T-cell (primary cell): ENCODE results near the gene TAB2. TPM values are rescaled to one million over a fixed set of nuclear protein-coding genes. Genes with fewer than 3 reads are reported as not detected.

ENCODE experiments used
- ATAC-seq, 4 experiments: fragments of 200-7000 bp in 3 of 4; fragments of 150-1000 bp in 1 of 4; cut with Tn5 transposase; replicated peaks in 1 of 4; 1 replicate in 3 of 4; 2 replicates in 1 of 4; pipeline ENCODE4 v1.10.0; 2021; ENCODE audit warnings: moderate library complexity in 3 of 4, mild to moderate bottlenecking in 2 of 4, moderate number of reproducible peaks in 1 of 4
- CTCF ChIA-PET, 2 donors: fragments of 300-600 bp; sonication (Branson Sonifier 250); formaldehyde crosslinking; loops; one replicate each; lab custom pipeline; 2022; ENCODE audit warnings: antibody characterized with exemption in 2 of 2; lab: Charles Lee
- POLR2A ChIA-PET, 2 donors: fragments of 300-600 bp; sonication (Branson Sonifier 250); formaldehyde crosslinking; loops; one replicate each; lab custom pipeline; 2022; ENCODE audit warnings: antibody characterized with exemption in 2 of 2; lab: Charles Lee
- DNase-seq, 35 experiments: peaks; one replicate each; pipeline versions ENCODE4 v3.0.0 to v3.0.0-alpha.2; 2013 to 2023
- H3K27ac ChIP-seq: one replicate; pipeline ENCODE4 v1.5.1; 2013; ENCODE audit warnings: low read length
- H3K27me3 ChIP-seq, 2 experiments: replicated peaks in 1 of 2; 1 replicate in 1 of 2; 2 replicates in 1 of 2; pipeline versions ENCODE4 v1.6.1 to v1.7.0; 2013; ENCODE audit warnings: low read length in 1 of 2, mixed read lengths in 1 of 2; ENCODE audit not compliant: control insufficient read depth in 2 of 2, insufficient read depth in 2 of 2; ENCODE audit errors: extremely low read depth in 1 of 2
- H3K36me3 ChIP-seq, 2 donors: 1 replicate in 1 of 2; 2 replicates in 1 of 2; pipeline versions ENCODE4 v1.6.1 to v1.7.0; 2013; ENCODE audit warnings: low read length in 1 of 2; ENCODE audit not compliant: control insufficient read depth in 2 of 2, insufficient read depth in 1 of 2; ENCODE audit errors: extremely low read depth in 1 of 2
- H3K4me1 ChIP-seq, 2 experiments: 1 replicate in 1 of 2; 2 replicates in 1 of 2; pipeline versions ENCODE4 v1.6.1 to v1.7.0; 2013; ENCODE audit warnings: low read length in 2 of 2, mixed read lengths in 1 of 2; ENCODE audit not compliant: insufficient read depth in 2 of 2, control insufficient read depth in 1 of 2; ENCODE audit errors: extremely low read depth in 1 of 2
- H3K4me3 ChIP-seq, 2 donors: 1 replicate in 1 of 2; 2 replicates in 1 of 2; pipeline versions ENCODE4 v1.5.1 to v1.7.0; 2013; ENCODE audit warnings: mild to moderate bottlenecking in 2 of 2, low read length in 1 of 2, moderate library complexity in 1 of 2; ENCODE audit not compliant: control insufficient read depth in 1 of 2; ENCODE audit errors: extremely low read depth in 1 of 2
- H3K9me3 ChIP-seq: 2 replicates; pipeline ENCODE4 v1.7.0; 2013
- H3K27ac Mint-ChIP-seq, 2 donors: one replicate each; pipeline ENCODE4 v1.8.0; 2020 to 2021; ENCODE audit warnings: mild to moderate bottlenecking in 2 of 2, mixed read lengths in 2 of 2
- H3K27me3 Mint-ChIP-seq, 2 donors: one replicate each; pipeline ENCODE4 v1.8.0; 2021 to 2022; ENCODE audit warnings: mixed read lengths in 2 of 2
- H3K36me3 Mint-ChIP-seq: one replicate; pipeline ENCODE4 v1.8.0; 2021; ENCODE audit warnings: mixed read lengths
- H3K4me1 Mint-ChIP-seq, 3 donors: one replicate each; pipeline ENCODE4 v1.8.0; 2020 to 2022; ENCODE audit warnings: mixed read lengths in 3 of 3, mild to moderate bottlenecking in 1 of 3
- H3K4me3 Mint-ChIP-seq, 3 donors: one replicate each; pipeline ENCODE4 v1.8.0; 2020 to 2022; ENCODE audit warnings: mild to moderate bottlenecking in 3 of 3, mixed read lengths in 3 of 3, moderate library complexity in 3 of 3
- H3K9me3 Mint-ChIP-seq, 3 donors: one replicate each; pipeline ENCODE4 v1.8.0; 2020 to 2022; ENCODE audit warnings: mixed read lengths in 3 of 3
- WGBS: methylation state at CpG from one replicate; pipeline ENCODE4 v1.1.5; 2013; ENCODE audit warnings: missing lambda C conversion rate; ENCODE audit not compliant: insufficient coverage; 5-methylcytosine and 5-hydroxymethylcytosine counted together
- total RNA-seq, 35 experiments: library from RNA in 6 of 35; stranded (reverse) in 6 of 35; fragments of 120-200 nt in 1 of 35; gene quantifications; one replicate each; pipeline versions ENCODE4 v1.2.1 to v1.2.4 and lab custom pipeline; 2013 to 2026

Gene TAB2
- total RNA-seq, 5 donors from 2014 or later (not counting 1 experiment from before 2014, with no cell fraction given): 128 to 160 (median 146) TPM

DNA sequence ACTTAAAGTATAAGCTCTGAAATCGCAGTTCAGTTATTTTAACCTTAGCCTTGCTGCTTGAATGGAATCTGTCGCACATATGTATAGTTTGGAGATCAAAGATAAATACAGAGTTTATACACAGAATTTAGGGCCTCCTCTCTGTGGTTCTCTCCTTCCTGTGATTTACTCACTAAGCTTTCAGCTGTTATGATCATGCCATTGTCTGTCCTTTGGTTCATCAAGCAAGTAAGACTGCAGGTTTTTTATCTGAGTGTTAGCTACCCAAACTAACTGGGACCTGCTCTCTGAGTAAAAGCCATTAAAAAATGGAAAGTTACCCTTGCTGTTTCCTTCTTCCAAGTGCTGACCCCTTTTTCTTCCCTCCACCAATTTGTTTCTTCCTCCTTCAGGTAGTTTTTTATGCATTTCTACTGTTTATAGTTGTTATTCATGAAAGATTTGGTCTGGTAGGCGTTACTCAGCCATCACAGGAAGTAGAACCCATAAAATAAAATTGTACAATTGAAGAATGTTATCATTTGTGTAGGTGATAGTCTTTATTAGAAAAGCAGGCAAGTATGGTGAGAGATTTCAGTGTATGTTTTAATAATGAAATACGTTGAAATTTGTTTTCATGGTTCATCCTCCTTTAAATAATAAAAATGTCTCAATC, 48.9 kb downstream of the TAB2 start:
- peak in 6 of 35 experiments; percentile 3 to 58 (median 10) for DNase-seq
- ATAC-seq: peak; percentile 89 to 95 (median 93)
- ChIA-PET CTCF (interaction anchor here (0.6 to 1.0 kb wide), 6 partner anchors 9 to 331 kb away, joined by 3 to 6 read pairs (median 3); no protein-coding TSS in a partner anchor), POLR2A (interaction anchor here (0.5 to 0.9 kb wide), 3 partner anchors 31 to 302 kb away, joined by 3 read pairs; no protein-coding TSS in a partner anchor)
- Histone ChIP-seq H3K9me3 (no peaks in the 10 kb centered on the region), H3K36me3 (peaks cover 0 to 20% of the 10 kb centered on the region in 2 donors), H3K4me3 (no peak overlapping the region), H3K27ac (peak overlapping the region; percentile 52), H3K27me3 (no peaks in the 10 kb centered on the region), H3K4me1 (peaks cover 15 to 49% of the 10 kb centered on the region in 2 experiments)
- Mint-ChIP-seq H3K27ac (no peak overlapping the region), H3K4me3 (no peak overlapping the region), H3K27me3 (no peaks in the 10 kb centered on the region), H3K4me1 (peaks cover 27 to 55% (median 52%) of the 10 kb centered on the region in 3 donors), H3K9me3 (peaks cover 4 to 8% (median 8%) of the 10 kb centered on the region in 3 donors), H3K36me3 (peaks cover 24% of the 10 kb centered on the region)
- no CpG with 5 or more reads among the region's 4 CpGs for WGBS

GRCh38 chr6:149368065-149368464, 50.6 kb downstream of the TAB2 start:
- no CpG with 5 or more reads among the region's 1 CpG for WGBS
- Histone ChIP-seq H3K9me3 (no peaks in the 10 kb centered on the region), H3K27me3 (no peaks in the 10 kb centered on the region), H3K4me1 (peaks cover 10 to 57% of the 10 kb centered on the region in 2 experiments), H3K27ac (no peak overlapping the region), H3K4me3 (no peak overlapping the region), H3K36me3 (peaks cover 0 to 15% of the 10 kb centered on the region in 2 donors)
- Mint-ChIP-seq H3K4me1 (peaks cover 27 to 50% (median 49%) of the 10 kb centered on the region in 3 donors), H3K27ac (no peak overlapping the region), H3K9me3 (no peaks in the 10 kb centered on the region), H3K36me3 (peaks cover 26% of the 10 kb centered on the region), H3K4me3 (no peak overlapping the region), H3K27me3 (no peaks in the 10 kb centered on the region)
- ChIA-PET CTCF (no interaction called here), POLR2A (no interaction called here)
- ATAC-seq (no peak), DNase-seq (no peak)

- peak overlapping the region; percentile 0 to 1 for H3K27ac Mint-ChIP-seq
- H3K4me3 ChIP-seq: no peak overlapping the region
- no peak for ATAC-seq
- no peaks in the 10 kb centered on the region for H3K27me3 ChIP-seq
- peaks cover 11 to 53% of the 10 kb centered on the region in 2 experiments for H3K4me1 ChIP-seq
- H3K4me1 Mint-ChIP-seq: peaks cover 51 to 58% (median 52%) of the 10 kb centered on the region in 3 donors
- ChIA-PET CTCF (interaction anchor here in 1 of 2 donors (0.7 kb wide), 1 partner anchor 27 kb away, joined by 6 read pairs; no protein-coding TSS in a partner anchor), POLR2A (interaction anchor here in 1 of 2 donors (0.7 kb wide), 1 partner anchor 248 kb away, joined by 3 read pairs; no protein-coding TSS in a partner anchor)
- peaks cover 0 to 17% of the 10 kb centered on the region in 2 donors for H3K36me3 ChIP-seq
- no peak overlapping the region for H3K4me3 Mint-ChIP-seq
- H3K9me3 ChIP-seq: no peaks in the 10 kb centered on the region
- no peaks in the 10 kb centered on the region for H3K27me3 Mint-ChIP-seq
- H3K36me3 Mint-ChIP-seq: peaks cover 40% of the 10 kb centered on the region
- H3K27ac ChIP-seq: no peak overlapping the region
- no peak for DNase-seq
- H3K9me3 Mint-ChIP-seq: no peaks in the 10 kb centered on the region
Measured at GRCh38 chr6:149371154-149371553, 53.6 kb downstream of the TAB2 start.

DNA sequence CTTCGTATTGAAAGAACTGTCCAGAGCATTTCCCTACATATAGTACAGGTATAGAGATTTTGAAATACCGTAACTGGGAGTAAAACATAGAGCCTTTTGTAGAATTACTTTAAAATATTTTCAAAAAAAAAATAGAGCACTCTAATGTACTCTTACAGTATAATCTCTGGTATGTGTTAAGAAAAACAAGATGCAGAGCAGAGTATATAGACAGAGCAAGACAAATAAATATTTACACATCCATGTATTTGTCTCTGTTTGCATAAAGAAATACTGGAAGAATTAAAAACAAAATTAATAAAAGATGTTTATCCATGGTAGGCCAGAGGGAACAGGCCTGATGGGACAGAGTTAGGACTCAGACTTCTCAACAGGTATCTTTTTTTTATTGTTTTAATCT, 54.5 kb downstream of the TAB2 start:
- ChIA-PET POLR2A (interaction anchor here (0.6 to 0.9 kb wide), 4 partner anchors 29 to 359 kb away, joined by 3 to 5 read pairs (median 3); no protein-coding TSS in a partner anchor), CTCF (interaction anchor here in 1 of 2 donors (0.5 kb wide), 1 partner anchor 338 kb away, joined by 4 read pairs; no protein-coding TSS in a partner anchor)
- Mint-ChIP-seq H3K27ac (no peak overlapping the region), H3K36me3 (peaks cover 46% of the 10 kb centered on the region), H3K4me1 (peaks cover 57 to 65% (median 59%) of the 10 kb centered on the region in 3 donors), H3K4me3 (no peak overlapping the region), H3K9me3 (no peaks in the 10 kb centered on the region), H3K27me3 (no peaks in the 10 kb centered on the region)
- WGBS: no CpG with 5 or more reads among the region's 2 CpGs
- Histone ChIP-seq H3K36me3 (peaks cover 0 to 23% of the 10 kb centered on the region in 2 donors), H3K27me3 (no peaks in the 10 kb centered on the region), H3K4me3 (no peak overlapping the region), H3K27ac (no peak overlapping the region), H3K9me3 (no peaks in the 10 kb centered on the region), H3K4me1 (peaks cover 11 to 46% of the 10 kb centered on the region in 2 experiments)
- ATAC-seq: no peak
- DNase-seq: no peak

- no CpG with 5 or more reads among the region's 2 CpGs for WGBS
- Mint-ChIP-seq H3K27ac (peak overlapping the region; percentile 44 to 62), H3K9me3 (no peaks in the 10 kb centered on the region), H3K36me3 (peaks cover 54% of the 10 kb centered on the region), H3K4me3 (peak overlapping the region in 1 of 3 donors; percentile 24), H3K27me3 (no peaks in the 10 kb centered on the region), H3K4me1 (peaks cover 60 to 70% (median 62%) of the 10 kb centered on the region in 3 donors)
- no peak overlapping the region for H3K27ac ChIP-seq
- DNase-seq (no peak), ATAC-seq (no peak)
- POLR2A ChIA-PET: interaction anchor here (0.8 to 1.2 kb wide), 2 partner anchors 14 to 31 kb away, joined by 3 to 4 read pairs; no protein-coding TSS in a partner anchor
- peaks cover 8 to 32% of the 10 kb centered on the region in 2 experiments for H3K4me1 ChIP-seq
- H3K36me3 ChIP-seq: peaks cover 0 to 32% of the 10 kb centered on the region in 2 donors
- no peak overlapping the region for H3K4me3 ChIP-seq
- H3K27me3 ChIP-seq: no peaks in the 10 kb centered on the region
- CTCF ChIA-PET: interaction anchor here in 1 of 2 donors (0.5 kb wide), 1 partner anchor 347 kb away, joined by 3 read pairs; no protein-coding TSS in a partner anchor
- H3K9me3 ChIP-seq: no peaks in the 10 kb centered on the region
Measured at GRCh38 chr6:149373511-149373910, 56.0 kb downstream of the TAB2 start.

GRCh38 chr6:149379977-149380376, 62.5 kb downstream of the TAB2 start:
- Histone ChIP-seq H3K4me3 (no peak overlapping the region), H3K4me1 (peaks cover 1 to 2% of the 10 kb centered on the region in 2 experiments), H3K9me3 (no peaks in the 10 kb centered on the region), H3K27me3 (no peaks in the 10 kb centered on the region), H3K27ac (no peak overlapping the region), H3K36me3 (peaks cover 12 to 59% of the 10 kb centered on the region in 2 donors)
- peaks cover 54 to 63% (median 60%) of the 10 kb centered on the region in 3 donors for H3K4me1 Mint-ChIP-seq
- H3K36me3 Mint-ChIP-seq: peaks cover 67% of the 10 kb centered on the region
- ChIA-PET POLR2A (no interaction called here), CTCF (no interaction called here)
- H3K4me3 Mint-ChIP-seq: no peak overlapping the region
- no peak for ATAC-seq
- no peaks in the 10 kb centered on the region for H3K27me3 Mint-ChIP-seq
- DNase-seq: no peak
- 90% methylated on average over 2 of the region's 3 CpGs for WGBS
- H3K27ac Mint-ChIP-seq: peak overlapping the region in 1 of 2 donors; percentile 36
- no peaks in the 10 kb centered on the region for H3K9me3 Mint-ChIP-seq
